Daoy (cell line): ENCODE data around the gene OR2L13. TPM values are rescaled to one million over a fixed set of nuclear protein-coding genes. Genes with fewer than 3 reads are reported as not detected.
A peak's percentile ranks its signal among the peaks of the same experiment; 100 is the strongest.
"Not testable (repeated sequence)": the region's sequence is repeated elsewhere in the genome, so short reads cannot be mapped to it uniquely, and the experiment has no call there.

Experiments
- DNase-seq: peaks from one replicate; pipeline ENCODE4 v3.0.0-alpha.2; 2015; ENCODE audit warnings: low read depth
- total RNA-seq: library from RNA; depleted of rRNA; stranded (reverse); fragments of >200 nt; shearing (Covaris generic); gene quantifications from 2 replicates; pipeline ENCODE4 v1.2.3, GENCODE V29; 2014; rRNA removed

OR2L13 gene, protein sequence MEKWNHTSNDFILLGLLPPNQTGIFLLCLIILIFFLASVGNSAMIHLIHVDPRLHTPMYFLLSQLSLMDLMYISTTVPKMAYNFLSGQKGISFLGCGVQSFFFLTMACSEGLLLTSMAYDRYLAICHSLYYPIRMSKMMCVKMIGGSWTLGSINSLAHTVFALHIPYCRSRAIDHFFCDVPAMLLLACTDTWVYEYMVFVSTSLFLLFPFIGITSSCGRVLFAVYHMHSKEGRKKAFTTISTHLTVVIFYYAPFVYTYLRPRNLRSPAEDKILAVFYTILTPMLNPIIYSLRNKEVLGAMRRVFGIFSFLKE
- 0.06 TPM in 1 of 2 replicates, not detected in the other for total RNA-seq

DNA sequence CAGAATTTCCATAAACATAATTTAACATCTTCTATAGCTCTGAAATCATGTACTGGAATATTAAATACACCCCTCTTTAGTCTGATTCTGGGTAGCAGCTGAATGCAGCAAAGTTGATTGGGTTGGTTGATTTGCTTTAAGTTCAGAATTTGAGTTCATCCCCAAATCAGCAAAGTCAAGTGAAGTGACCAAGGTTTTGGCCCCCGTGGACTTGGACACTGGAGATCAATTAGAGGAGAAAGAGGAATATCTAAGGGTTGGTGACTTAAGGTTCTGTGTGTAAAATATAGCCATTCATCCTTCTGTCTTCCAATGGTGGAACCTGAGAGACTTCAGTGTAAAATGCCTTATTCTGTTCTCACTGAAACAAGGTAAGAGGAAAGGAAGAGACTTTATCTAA is at the start of gene OR2L13:
OR2L13 (plus strand) TSS at position 301 of the 400 bp plus-strand sequence. CDS start 4,192 bp downstream, outside the sequence.
- no peak for DNase-seq

GRCh38 chr1:248045209-248045608 is 49.8 kb upstream of the OR2L13 start:
- no peak for DNase-seq

- DNase-seq, result no peak
Measured at GRCh38 chr1:248046536-248046935, 48.4 kb upstream of the OR2L13 start, which contains the start of gene OR2L3. OR2L3 (plus strand) TSS chr1:248046836; CDS start chr1:248060682, 13,846 bp downstream.

DNA sequence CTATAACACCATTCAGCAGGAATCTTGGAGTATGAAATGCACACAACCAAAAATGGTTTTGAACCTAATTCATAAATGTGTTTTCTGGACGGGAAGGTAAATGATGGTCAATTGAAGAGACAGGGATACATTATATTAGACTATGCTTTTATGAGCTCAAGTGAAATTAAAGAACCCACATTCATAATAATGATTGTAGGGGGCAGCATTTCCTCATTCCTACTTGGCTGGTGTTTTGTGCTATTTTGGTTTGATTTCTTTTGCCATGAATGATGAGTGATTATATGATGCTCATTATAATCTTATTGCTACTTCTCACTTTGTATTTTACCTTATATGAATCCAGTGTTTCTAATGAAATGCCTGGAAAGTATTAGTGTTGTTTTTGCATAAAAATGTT is 48.0 kb upstream of the OR2L13 start:
- no peak for DNase-seq

DNA sequence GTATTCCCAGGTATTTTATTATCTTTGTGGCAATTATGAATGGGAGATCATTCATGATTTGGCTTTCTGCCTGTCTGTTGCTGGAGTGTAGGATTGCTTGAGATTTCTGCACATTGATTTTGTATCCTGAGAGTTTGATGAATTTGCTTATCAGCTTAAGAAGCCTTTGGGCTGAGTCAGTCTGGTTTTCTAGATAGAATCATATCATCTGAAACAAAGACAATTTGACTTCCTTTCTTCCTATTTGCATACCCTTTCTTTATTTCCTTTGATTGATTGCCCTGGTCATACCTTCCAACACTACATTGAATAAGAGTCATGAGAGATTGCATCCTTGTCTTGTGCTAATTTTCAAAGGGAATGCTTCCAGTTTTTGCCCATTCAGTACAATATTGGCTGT is 40.3 kb upstream of the OR2L13 start:
- no peak for DNase-seq

DNA sequence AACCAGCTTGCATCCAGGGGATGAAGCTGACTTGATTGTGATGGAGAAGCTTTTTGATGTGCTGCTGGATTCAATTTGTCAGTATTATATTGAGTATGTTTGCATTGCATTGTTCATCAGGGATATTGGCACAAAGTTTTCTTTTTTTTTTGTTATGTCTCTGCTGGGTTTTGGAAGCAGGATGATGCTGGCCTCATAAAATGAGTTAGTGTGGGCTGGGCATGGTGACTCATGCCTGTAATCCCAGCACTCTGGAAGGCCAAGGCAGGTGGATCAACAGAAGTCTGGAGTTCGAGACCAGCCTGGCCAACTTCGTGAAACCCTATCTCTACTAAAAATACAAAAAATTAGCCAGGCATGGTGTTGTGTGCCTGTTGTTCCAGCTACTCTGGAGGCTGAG is 39.7 kb upstream of the OR2L13 start:
- peak; percentile 35 for DNase-seq

DNA sequence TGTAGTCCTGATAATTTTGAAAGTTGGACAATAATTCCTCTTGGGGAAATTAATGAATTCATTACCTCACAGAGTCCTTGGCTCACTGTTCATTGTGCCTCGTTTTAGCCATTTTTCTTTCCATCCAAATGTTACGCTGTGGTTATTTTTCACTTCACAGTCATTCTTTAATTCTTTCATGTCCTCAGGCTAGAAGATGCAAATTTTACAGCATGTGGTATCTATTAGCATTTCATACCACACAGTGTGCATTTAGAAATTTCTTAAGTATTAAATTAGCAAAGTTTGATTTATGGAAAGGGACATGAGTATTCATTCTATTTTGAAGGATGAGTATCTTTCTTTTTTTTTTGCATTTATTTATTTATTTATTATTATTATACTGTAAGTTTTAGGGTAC is 29.9 kb upstream of the OR2L13 start:
- DNase-seq, result no peak

DNA sequence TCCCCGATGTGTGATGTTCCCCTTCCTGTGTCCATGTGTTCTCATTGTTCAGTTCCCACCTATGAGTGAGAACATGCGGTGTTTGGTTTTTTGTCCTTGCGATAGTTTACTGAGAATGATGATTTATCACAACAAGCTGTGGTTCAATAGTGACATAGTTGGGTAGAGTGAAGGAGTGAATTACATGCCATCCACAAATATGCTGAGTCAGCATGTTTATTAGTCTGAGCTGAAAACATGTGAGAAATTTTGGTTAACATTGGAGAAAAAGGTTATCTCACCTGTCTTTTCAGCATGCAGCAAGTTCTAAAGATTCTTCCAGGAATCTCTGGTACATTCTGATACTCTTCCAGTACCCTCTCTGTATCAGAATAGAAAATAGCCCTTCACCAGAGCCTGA is 29.4 kb upstream of the OR2L13 start:
- no peak for DNase-seq

DNA sequence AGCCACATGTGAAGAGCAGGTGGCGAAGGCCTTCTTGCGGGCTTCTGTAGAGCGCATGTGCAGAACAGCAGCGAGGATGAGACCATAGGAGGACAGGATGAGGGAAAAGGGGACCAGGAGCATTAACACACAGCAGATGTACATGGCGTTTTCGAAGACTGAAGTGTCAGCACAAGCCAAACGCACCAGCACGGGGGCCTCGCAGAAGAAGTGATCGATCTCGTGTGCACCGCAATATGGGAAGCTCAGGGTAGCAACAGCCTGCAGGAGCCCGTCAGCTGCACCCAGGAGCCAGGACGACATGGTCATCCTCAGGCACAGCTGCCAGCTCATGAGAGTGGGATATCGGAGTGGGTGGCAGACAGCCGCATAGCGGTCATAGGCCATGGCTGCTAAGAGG is 11.1 kb upstream of the OR2L13 start:
- DNase-seq, result not testable (repeated sequence)

- DNase-seq, result no peak
Measured at GRCh38 chr1:248098529-248098928, 3.5 kb downstream of the OR2L13 start.

GRCh38 chr1:248102847-248103246 is 7.9 kb downstream of the OR2L13 start:
- no peak for DNase-seq

DNA sequence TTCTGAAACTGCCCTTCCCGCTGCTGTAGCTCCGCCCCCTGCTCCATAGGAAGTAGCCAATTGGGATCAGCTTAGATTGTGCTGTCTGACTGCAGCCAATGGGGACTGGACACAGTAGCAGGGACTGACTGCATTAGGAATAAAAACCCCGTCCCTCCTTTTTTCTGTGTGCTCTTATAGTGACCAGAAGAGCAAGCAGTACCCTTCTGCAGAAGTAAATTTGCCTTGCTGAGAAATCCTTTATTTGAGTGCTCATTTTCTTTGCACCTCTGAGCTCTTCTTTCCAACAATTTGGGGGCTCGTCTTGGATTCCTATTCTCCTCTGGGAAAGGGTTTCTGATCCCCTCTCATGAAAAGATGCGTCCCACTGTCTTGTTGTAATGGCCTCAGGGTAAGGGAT is 16.2 kb downstream of the OR2L13 start:
- DNase-seq, result no peak

DNA sequence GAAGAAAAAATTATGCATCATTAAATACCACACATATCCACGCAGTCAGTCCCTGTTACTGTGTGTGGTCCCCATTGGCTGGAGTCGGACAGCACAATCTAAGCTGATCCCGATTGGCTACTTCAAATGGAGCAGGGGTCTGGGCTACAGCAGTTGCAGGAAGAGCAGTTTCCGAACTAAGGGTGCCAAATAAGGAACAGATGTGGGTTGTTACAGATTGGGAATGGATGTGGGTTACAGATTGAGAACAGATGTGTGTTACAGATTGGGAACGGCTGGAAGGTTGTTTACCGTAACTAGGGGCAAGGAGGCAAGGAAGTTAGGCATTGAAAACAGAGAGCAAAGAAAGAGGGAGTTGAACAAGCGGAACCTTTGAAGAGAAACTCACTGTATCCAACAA is 19.9 kb downstream of the OR2L13 start:
- no peak for DNase-seq

GRCh38 chr1:248127653-248128052 is 32.7 kb downstream of the OR2L13 start:
- DNase-seq, result no peak

GRCh38 chr1:248136811-248137210 is 41.8 kb downstream of the OR2L13 start:
- peak; percentile 42 for DNase-seq

GRCh38 chr1:248140846-248141245 is 45.9 kb downstream of the OR2L13 start:
- DNase-seq, result no peak

GRCh38 chr1:248143311-248143710 is 48.3 kb downstream of the OR2L13 start:
- DNase-seq, result no peak

DNA sequence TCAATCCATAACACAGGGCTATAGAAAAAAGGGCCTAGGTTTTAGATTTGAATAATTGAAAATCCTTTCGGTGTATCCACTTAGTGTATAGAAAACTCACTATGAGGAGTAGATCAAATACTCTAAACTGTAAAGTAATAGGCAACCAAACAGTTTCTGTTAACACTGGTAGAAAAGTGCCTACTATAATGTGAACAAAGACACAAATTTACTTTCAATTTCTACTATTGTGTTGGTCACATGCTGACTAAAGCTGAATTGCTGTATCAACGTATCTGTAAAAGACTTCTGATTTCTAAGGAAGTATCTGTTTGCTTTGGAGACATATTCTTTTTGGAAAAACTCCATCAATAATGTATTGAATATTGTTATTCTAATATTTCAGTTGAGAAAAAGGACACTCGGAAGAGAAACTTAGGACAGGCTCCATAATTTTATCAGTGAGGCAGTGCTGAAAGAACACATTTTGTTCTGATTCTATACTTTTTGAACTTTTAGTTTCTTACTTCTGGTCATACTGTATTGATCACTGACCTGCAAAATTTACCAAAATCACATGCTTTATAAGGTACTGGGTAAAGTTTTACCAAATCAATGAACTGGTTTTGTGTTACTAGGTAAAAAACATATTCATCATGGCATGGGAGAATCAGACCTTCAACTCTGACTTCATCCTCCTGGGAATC is 49.7 kb downstream of the OR2L13 start, which contains the start of gene OR2M5:
OR2M5 (plus strand) TSS at position 636 of the 686 bp plus-strand sequence; CDS start at position 636, 0 bp downstream.
- DNase-seq, result no peak

Other genes with a start within 250 kb of the OR2L13 start
- gene TRIM58, start 238.0 kb upstream of the OR2L13 start, total RNA-seq, result 29.7 and 33.5 TPM in 2 replicates
- 3.8 and 6.7 TPM in 2 replicates for gene OR2W3, start 199.6 kb upstream of the OR2L13 start, total RNA-seq
- gene OR2T8, start 174.9 kb upstream of the OR2L13 start, total RNA-seq, result 0.23 and 1.3 TPM in 2 replicates
- gene OR2AJ1, start 170.3 kb upstream of the OR2L13 start, total RNA-seq, result not detected in 2 replicates
- gene OR2L8, start 146.3 kb upstream of the OR2L13 start, total RNA-seq, result not detected in 2 replicates
- gene OR2AK2, start 130.0 kb upstream of the OR2L13 start, total RNA-seq, result not detected in 2 replicates
- gene OR2L5, start 81.5 kb upstream of the OR2L13 start, total RNA-seq, result not detected in 2 replicates
- gene OR2L2, start 65.1 kb upstream of the OR2L13 start, total RNA-seq, result 0.06 TPM in 1 of 2 replicates, not detected in the other
- not detected in 2 replicates for gene OR2L3, start 48.3 kb upstream of the OR2L13 start, total RNA-seq
- not detected in 2 replicates for gene OR2M5, start 50.0 kb downstream of the OR2L13 start, total RNA-seq
- gene OR2M2, start 79.6 kb downstream of the OR2L13 start, total RNA-seq, result not detected in 2 replicates
- gene OR2M3, start 102.1 kb downstream of the OR2L13 start, total RNA-seq, result not detected in 2 replicates
- not detected in 2 replicates for gene OR2M4, start 136.2 kb downstream of the OR2L13 start, total RNA-seq
- gene OR2T33, start 182.8 kb downstream of the OR2L13 start, total RNA-seq, result 0.57 and 1.7 TPM in 2 replicates
- gene OR2T12, start 208.2 kb downstream of the OR2L13 start, total RNA-seq, result not detected in 2 replicates
- not detected in 2 replicates for gene OR2M7, start 229.4 kb downstream of the OR2L13 start, total RNA-seq